Keratinocyte (primary cell): ENCODE results near the gene MTFP1.

Experiments
- EZH2 ChIP-seq: IDR thresholded peaks from one replicate; pipeline ENCODE4 v1.6.1; 2012; ENCODE audit warnings: inconsistent platforms, mild to moderate bottlenecking, low read length, moderate library complexity
- TF ChIP-seq, protein P1 (sequence below), 3 experiments: IDR thresholded peaks in 1 of 3; conservative IDR thresholded peaks in 1 of 3; optimal IDR thresholded peaks in 1 of 3; 2 replicates in 2 of 3; 3 replicates in 1 of 3; pipeline versions ENCODE3 to v1.5.1; 2011; ENCODE audit warnings: low read length in 3 of 3, mild to moderate bottlenecking in 3 of 3, moderate library complexity in 2 of 3, control low read depth in 1 of 3, inconsistent platforms in 1 of 3; ENCODE audit not compliant: insufficient read depth in 2 of 3; ENCODE audit errors: extremely low read depth in 1 of 3

DNA sequence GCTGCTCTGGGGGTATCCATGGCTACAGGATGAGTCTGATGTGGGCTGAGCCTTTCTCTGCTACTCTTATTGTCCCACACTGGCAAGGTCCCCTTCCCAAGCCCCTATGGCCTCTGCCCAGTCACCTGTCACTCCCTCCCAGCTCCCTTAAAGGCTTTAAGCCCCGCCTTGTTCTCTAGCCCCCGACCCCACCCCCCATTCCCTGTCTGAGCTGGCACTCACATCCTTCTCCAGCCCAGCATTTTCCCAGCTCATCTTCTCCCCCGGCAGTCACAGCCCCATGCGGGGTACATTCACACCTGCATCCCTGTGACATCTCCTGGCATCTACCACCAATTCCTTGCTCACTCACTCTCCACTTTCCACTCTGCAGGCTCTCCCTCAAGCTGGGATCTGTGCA is 4.3 kb downstream of the MTFP1 start:
- TF ChIP-seq, protein P1, sequence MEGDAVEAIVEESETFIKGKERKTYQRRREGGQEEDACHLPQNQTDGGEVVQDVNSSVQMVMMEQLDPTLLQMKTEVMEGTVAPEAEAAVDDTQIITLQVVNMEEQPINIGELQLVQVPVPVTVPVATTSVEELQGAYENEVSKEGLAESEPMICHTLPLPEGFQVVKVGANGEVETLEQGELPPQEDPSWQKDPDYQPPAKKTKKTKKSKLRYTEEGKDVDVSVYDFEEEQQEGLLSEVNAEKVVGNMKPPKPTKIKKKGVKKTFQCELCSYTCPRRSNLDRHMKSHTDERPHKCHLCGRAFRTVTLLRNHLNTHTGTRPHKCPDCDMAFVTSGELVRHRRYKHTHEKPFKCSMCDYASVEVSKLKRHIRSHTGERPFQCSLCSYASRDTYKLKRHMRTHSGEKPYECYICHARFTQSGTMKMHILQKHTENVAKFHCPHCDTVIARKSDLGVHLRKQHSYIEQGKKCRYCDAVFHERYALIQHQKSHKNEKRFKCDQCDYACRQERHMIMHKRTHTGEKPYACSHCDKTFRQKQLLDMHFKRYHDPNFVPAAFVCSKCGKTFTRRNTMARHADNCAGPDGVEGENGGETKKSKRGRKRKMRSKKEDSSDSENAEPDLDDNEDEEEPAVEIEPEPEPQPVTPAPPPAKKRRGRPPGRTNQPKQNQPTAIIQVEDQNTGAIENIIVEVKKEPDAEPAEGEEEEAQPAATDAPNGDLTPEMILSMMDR (optimal IDR thresholded peaks at IDR 0.05 in 1 of 3, IDR thresholded peaks at IDR 0.05 in 1 of 3, conservative IDR thresholded peaks at IDR 0.05 in 1 of 3; ENCODE audit: extremely low read depth in 1 of 3, insufficient read depth in 2 of 3, low read length in 3 of 3), result no peak
- no peak for TF ChIP-seq EZH2
